A673 (cell line): ENCODE data around the gene ZNRF3.

Source experiments
- CTCF ChIP-seq: fragments of 300-800, 200-600 bp; sonication (generic); conservative IDR thresholded peaks from 2 replicates; pipeline ENCODE4 v1.5.1; 2017; ENCODE audit warnings: low read depth, mild to moderate bottlenecking, antibody characterized with exemption, low read length, moderate library complexity, mixed read lengths
- EZH2 ChIP-seq: fragments of 200-600 bp; sonication (generic); IDR thresholded peaks from 2 replicates; pipeline ENCODE4 v1.6.1; 2017; ENCODE audit warnings: borderline replicate concordance, low read depth, mild to moderate bottlenecking, mixed read lengths, antibody characterized with exemption, low read length; ENCODE audit not compliant: poor library complexity, severe bottlenecking

DNA sequence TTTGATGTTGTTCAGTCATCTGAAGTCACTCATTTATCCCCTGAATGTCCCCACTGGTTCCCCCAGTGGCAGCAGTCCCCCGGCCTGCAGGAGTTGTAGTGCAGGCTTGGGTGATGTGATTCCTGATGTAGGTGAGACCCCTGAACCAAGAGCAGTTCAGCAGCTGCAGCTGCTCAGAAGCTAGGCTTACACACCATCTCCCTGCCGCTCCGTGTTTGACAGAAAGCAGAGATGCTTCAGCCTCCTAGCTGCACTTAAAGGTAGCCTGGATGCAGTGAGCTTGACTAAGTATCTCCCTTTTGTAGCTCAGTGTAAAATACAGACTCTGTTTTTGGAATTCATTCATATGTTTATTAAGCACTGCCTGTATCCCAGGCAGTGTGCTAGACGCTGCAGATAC is 130.9 kb downstream of the ZNRF3 start:
- TF ChIP-seq CTCF (no peak), EZH2 (no peak)
